Activated CD4-positive, alpha-beta T cell treated with anti-CD3 and anti-CD28 coated beads, Interleukin-2, Interleukin-4, amounts not matched to agents 100 ng/mL and 50 ng/mL, durations not matched to agents 16 hours and 8 hours (primary cell): ENCODE data around the gene SLC9A3.
A peak's percentile ranks its signal among the peaks of the same experiment; 100 is the strongest.
"Not testable (repeated sequence)": the region's sequence is repeated elsewhere in the genome, so short reads cannot be mapped to it uniquely, and the experiment has no call there.

Experiments used
- DNase-seq: peaks from one replicate; pipeline ENCODE4 v3.0.0-alpha.2; 2020; ENCODE audit warnings: low spot score

Gene SLC9A3

GRCh38 chr5:474840-475661 is 49.2 kb downstream of the SLC9A3 start:
- no peak for DNase-seq

DNA sequence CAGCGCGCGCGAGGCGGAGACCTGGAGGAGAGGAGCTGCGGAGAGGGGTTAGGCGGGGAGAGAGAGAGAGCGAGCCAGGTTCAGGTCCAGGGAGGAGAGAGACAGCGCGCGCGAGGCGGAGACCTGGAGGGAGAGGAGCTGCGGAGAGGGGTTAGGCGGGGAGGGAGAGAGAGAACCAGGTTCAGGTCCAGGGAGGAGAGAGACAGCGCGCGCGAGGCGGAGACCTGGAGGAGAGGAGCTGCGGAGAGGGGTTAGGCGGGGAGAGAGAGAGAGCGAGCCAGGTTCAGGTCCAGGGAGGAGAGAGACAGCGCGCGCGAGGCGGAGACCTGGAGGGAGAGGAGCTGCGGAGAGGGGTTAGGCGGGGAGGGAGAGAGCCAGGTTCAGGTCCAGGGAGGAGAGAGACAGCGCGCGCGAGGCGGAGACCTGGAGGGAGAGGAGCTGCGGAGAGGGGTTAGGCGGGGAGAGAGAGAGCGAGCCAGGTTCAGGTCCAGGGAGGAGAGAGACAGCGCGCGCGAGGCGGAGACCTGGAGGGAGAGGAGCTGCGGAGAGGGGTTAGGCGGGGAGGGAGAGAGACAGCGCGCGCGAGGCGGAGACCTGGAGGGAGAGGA is 49.9 kb downstream of the SLC9A3 start:
- DNase-seq: not testable (repeated sequence)

- no peak for DNase-seq
Measured at GRCh38 chr5:473551-474192, 50.6 kb downstream of the SLC9A3 start.

- peak; percentile 83 for DNase-seq
Measured at GRCh38 chr5:472656-473550, 51.3 kb downstream of the SLC9A3 start.

GRCh38 chr5:472076-472655 is 52.1 kb downstream of the SLC9A3 start:
- DNase-seq: no peak

GRCh38 chr5:471750-472058 is 52.5 kb downstream of the SLC9A3 start:
- DNase-seq: no peak

DNA sequence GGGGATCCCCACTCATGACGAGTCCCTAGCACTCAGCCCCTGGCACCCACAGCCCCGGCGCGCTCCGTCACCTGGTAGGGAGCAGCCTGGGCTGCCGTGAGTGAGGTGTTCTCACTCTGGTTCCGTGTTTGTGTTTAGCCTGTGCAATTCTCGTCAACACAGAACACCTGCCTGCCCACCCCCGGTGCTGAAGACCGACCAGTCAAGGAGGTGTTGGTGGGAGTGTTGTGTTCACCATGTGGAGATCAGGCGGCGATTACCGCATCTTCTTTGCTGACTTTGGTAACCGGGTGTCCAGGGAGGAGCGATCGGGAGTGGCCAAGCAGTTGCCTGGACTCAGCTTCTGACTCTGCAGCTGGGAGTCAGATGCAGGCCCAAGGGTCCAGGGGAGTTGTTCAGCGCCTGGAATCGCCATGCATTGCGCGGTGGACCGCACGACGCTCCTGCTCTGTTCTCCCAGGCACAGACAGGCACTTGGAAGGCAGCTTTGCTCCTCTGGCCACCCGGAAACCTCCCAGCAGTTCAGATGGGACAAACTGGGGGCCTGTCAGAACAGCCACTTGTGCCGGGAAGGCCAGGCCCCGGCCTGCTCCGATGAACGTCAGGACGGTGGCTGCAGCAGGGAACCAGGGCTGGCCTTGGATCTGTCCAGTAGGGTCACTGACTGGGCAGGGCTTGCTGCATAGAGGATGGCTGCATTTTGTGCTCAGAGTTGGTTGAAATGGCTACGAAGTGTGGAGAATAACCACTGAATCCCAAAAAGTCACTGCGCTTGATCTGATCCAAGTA is 53.1 kb downstream of the SLC9A3 start:
- no peak for DNase-seq

DNA sequence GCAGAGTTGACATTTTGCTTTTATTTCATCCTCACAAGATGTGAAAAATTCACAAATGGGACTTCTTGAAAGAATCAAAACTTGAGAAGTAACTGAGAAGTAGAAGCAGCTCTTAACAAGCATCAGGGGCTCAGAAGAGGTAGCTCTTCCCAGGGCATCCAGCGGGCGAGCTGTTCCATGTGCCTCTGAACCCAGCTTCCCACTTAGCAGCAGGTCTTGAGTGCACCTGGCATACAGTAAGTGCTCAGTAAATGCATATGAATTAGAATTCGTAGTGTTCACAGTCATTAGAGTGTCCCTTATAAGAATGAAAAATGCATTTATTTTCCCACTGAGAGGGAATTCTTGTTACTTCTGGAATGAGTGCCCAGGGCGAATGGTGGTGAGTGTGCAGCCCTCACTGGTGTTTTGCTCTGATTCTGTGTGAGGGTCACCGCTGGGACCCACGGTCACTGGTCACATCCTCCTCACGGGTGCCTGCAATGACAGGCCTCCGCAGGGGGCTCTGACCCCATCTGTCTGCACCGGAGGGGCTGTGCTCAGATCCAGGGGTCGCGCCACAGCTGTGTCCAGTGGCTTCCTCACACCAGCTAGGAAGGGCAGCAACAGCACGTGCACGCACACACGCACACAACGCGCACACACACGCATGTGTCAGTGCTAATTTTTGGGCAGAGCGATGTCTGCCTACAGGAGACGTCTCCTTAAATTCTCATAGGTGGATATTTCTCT is 54.3 kb downstream of the SLC9A3 start:
- no peak for DNase-seq

DNA sequence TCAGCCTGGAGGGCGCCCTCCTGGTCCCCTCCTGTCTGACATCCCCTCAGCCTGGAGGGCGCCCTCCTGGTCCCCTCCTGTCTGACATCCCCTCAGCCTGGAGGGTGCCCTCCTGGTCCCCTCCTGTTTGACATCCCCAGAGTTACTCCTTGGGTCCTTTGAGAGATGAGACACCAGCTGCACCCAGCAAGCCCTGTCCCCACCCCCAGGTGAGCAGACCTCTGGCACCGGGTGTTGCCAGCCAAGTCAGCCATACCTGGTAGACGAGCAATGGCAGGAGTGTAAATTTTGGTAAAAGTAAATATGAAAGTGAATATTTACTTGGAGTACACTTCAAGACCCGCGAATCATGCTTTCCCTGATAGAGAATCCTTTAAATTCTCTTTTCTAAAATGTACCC is 55.8 kb downstream of the SLC9A3 start:
- no peak for DNase-seq

DNA sequence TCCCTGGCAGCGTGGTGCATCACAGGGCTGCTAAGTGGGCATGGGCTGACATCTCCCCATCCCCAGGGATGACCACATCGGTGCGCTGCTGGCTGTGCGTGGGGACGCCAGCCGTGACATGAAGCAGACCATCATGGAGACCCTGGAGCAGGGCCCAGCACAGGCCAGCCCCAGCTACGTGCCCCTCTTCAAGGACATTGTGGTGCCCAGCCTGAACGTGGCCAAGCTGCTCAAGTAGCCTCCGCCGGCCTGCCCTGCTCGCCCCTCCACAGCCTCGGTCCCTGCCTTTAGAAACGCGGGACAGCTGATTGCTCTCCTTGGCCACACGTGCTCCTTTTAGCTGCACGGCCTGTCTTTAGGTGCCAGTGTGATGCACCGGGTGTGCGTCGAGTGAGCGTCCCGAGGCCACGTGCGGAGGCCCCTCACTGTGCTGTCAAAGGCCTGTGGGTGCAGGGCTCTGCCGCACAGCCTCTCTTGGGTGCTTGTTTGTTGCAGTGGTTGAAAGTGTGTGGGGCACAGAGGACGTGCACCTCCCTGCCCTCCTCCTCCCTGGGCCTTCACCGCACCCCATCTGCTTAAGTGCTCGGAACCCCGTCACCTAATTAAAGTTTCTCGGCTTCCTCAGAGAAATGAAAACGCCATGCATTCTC is 57.5 kb downstream of the SLC9A3 start:
- no peak for DNase-seq

DNA sequence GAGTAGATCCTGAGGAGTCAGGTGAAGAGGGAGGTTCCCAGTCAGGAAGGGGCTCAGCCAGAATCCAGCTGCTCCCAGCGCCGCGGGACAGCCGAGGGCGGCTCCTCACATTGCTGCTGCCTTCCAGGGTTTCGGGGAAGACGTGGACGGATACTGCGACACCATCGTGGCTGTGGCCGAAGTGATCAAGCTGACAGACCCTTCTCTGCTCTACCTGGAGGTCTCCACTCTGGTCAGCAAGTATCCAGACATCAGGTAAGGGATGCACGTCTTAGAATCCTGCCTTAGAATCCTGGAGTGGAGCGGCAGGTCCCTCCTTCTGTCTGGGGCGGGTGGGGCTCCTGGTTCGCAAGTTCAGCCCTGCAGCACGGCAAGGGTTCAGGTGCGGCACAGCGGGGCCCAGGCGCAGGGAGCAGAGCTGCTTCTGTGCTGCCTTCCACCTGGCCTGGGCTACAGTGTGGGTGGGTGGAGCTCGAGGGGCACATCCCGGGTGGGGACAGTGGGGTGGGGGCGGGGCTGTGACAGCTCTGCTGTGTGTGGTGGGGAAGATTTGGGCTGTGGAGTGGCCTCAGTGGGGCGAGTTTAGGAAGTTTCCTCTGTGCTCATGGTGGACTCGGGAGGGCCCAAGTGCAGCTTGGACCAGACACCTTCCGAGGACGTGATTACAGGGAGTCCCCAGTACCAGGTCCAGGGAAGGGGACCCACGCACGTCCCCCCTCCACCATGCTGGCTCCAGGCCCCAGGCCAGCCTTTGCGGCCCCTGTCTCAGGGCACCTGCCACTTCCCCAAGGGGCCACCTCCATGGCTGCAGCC is 58.5 kb downstream of the SLC9A3 start:
- no peak for DNase-seq

DNA sequence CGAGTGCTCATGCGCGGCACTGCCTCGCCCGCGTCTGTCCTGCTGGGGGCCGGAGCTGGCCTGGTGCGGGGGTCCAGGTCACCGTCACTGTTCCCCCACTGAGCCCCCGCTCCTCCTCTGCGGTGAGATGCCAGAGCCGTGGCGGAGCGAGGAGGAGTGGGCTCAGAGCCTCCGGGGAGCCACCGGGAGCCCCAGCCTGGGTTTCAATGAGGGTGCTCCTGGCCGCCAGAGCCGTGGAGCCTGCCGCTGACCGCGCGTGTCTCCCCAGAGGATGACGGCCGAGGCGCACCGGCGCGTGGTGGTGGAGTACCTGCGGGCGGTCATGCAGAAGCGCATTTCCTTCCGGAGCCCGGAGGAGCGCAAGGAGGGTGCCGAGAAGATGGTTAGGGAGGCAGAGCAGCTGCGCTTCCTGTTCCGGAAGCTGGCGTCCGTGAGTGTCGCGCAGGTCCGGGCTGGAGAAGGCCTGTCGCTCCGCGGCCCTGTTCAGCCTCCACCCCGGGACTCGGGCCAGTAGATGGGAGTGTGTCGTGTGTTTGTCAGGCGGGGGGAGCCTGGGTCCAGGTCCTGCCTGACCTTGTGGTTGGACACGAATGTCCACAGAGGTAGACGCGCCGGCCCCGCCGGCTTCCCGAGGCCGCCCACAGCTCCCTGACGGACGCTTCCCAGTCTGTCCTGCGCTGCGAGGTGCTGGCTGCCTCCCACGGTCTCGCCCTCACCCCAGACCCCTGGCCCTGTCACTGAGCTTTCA is 59.2 kb downstream of the SLC9A3 start:
- no peak for DNase-seq

DNA sequence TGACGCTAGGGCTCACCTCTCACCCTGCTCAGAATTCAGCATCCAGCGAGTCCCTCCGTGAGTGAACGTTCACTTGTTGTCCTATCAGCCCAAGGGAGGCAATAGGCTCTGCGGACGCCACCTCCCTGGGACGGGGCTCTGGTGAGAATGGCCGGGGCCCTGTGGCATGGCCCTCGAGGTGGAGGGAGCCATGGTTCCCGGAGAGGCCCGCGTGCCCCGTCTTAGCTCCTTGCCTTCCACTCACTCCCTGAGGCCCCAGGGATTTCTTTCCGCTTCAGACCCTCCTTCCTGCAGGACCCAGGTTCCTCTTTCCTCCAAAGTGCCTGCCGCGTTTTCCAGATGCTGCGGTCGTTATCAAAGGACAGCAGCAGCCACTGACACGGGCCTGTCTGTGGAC is 59.8 kb downstream of the SLC9A3 start:
- no peak for DNase-seq

DNA sequence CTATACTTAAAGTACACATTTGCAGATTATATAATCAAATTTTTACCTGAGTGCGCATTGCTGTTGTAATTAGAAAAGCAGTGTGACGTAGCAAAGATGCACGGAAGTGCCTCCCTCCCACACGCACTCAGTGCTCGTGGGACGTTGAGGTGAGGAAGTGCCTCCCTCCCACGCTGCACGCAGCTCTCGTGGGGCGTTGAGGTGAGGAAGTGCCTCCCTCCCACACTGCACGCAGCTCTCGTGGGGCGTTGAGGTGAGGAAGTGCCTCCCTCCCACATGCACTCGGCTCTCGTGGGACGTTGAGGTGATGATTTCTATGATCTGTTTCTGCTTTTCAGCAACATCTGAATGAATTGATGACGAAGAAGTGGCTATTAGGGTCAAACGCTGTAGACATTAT is 60.3 kb downstream of the SLC9A3 start:
- DNase-seq: peak; percentile 36

GRCh38 chr5:463301-463700 is 60.9 kb downstream of the SLC9A3 start:
- DNase-seq: no peak

GRCh38 chr5:462051-462481 is 62.2 kb downstream of the SLC9A3 start:
- DNase-seq: no peak

DNA sequence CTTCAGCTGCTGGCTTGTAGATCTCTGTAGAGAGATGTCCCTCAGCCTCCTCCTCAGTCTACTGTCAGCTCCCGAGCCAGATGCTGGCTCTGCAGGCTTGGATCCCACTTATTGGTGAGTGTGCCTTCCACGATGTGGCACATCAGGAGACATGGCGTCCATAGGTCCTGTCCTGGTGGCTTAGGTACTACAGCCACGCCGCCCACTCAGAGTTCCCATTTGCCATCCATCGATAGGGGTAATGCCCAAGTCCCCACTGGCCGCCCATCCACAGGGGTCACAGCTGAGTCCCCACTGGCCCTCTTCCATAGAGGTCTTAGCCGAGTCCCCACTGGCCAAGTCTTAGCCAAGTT is 64.0 kb downstream of the SLC9A3 start:
- no peak for DNase-seq

GRCh38 chr5:459562-460272 is 64.5 kb downstream of the SLC9A3 start:
- no peak for DNase-seq
